Measurements from ENCODE around the gene SH2D5. TPM values are rescaled to one million over a fixed set of nuclear protein-coding genes. Genes with fewer than 3 reads are reported as not detected.
"Not testable (repeated sequence)": the region's sequence is repeated elsewhere in the genome, so short reads cannot be mapped to it uniquely, and the experiment has no call there.

The SH2D5 gene
- polyA plus RNA-seq, 1 experiment, result 3.5 TPM

- ChIA-PET CTCF (interaction anchor here (1.9 to 2.1 kb wide), 2 partner anchors 12 to 24 kb away, joined by 4 to 7 read pairs; no protein-coding TSS in a partner anchor), POLR2A (no interaction called here)
- DNase-seq (ENCODE audit: low read depth), result no peak
- no peaks in the 10 kb centered on the region for H3K36me3 ChIP-seq (ENCODE audit: control insufficient read depth, insufficient read depth, low read length)
- no peak overlapping the region for H3K4me3 ChIP-seq (ENCODE audit: low read depth, low read length)
- no peak for TF ChIP-seq CTCF (IDR thresholded peaks at IDR 0.05; ENCODE audit: insufficient read depth, low read depth, low read length)
- no peaks in the 10 kb centered on the region for H3K27me3 ChIP-seq (ENCODE audit: control insufficient read depth, insufficient read depth, low read length)
These were observed 11.1 kb downstream of the SH2D5 start for GRCh38 chr1:20721117-20722061.

- CTCF ChIA-PET, result interaction anchor here (1.9 to 2.1 kb wide), 2 partner anchors 13 to 23 kb away, joined by 4 to 7 read pairs; no protein-coding TSS in a partner anchor
- POLR2A ChIA-PET, result no interaction called here
- Histone ChIP-seq H3K27me3 (ENCODE audit: control insufficient read depth, insufficient read depth, low read length) (no peaks in the 10 kb centered on the region), H3K4me3 (ENCODE audit: low read depth, low read length) (no peak overlapping the region), H3K36me3 (ENCODE audit: control insufficient read depth, insufficient read depth, low read length) (no peaks in the 10 kb centered on the region)
- DNase-seq (ENCODE audit: low read depth), result no peak
- no peak for TF ChIP-seq CTCF (IDR thresholded peaks at IDR 0.05; ENCODE audit: insufficient read depth, low read depth, low read length)
These were observed 11.8 kb downstream of the SH2D5 start for GRCh38 chr1:20720631-20721091.

GRCh38 chr1:20719871-20720620 lies 12.5 kb downstream of the SH2D5 start:
- no peaks in the 10 kb centered on the region for H3K27me3 ChIP-seq (ENCODE audit: control insufficient read depth, insufficient read depth, low read length)
- no peaks in the 10 kb centered on the region for H3K36me3 ChIP-seq (ENCODE audit: control insufficient read depth, insufficient read depth, low read length)
- H3K4me3 ChIP-seq (ENCODE audit: low read depth, low read length), result no peak overlapping the region
- DNase-seq (ENCODE audit: low read depth), result no peak
- ChIA-PET POLR2A (no interaction called here), CTCF (interaction anchor here (1.4 kb wide), 1 partner anchor 14 kb away, joined by 3 read pairs; no protein-coding TSS in a partner anchor)
- TF ChIP-seq CTCF (IDR thresholded peaks at IDR 0.05; ENCODE audit: insufficient read depth, low read depth, low read length), result no peak

GRCh38 chr1:20719261-20719660 lies 13.2 kb downstream of the SH2D5 start:
- CTCF ChIA-PET, result interaction anchor here (1.4 kb wide), 1 partner anchor 15 kb away, joined by 3 read pairs; no protein-coding TSS in a partner anchor

GRCh38 chr1:20718343-20718882 lies 14.1 kb downstream of the SH2D5 start:
- ChIA-PET POLR2A (interaction anchor here (0.6 kb wide), 1 partner anchor 153 kb away, joined by 4 read pairs; no protein-coding TSS in a partner anchor), CTCF (interaction anchor here (0.6 to 1.7 kb wide), 3 partner anchors 15 to 394 kb away, joined by 3 to 4 read pairs (median 3); no protein-coding TSS in a partner anchor)
- H3K27me3 ChIP-seq (ENCODE audit: control insufficient read depth, insufficient read depth, low read length); H3K36me3 ChIP-seq (ENCODE audit: control insufficient read depth, insufficient read depth, low read length); DNase-seq (ENCODE audit: low read depth): not testable (repeated sequence)
- H3K4me3 ChIP-seq (ENCODE audit: low read depth, low read length), result peak overlapping the region; percentile 48

More at GRCh38 chr1:20719261-20719660, 13.2 kb downstream of the SH2D5 start:
- POLR2A ChIA-PET, result interaction anchor here (0.6 kb wide), 1 partner anchor 48 kb away, joined by 3 read pairs; no protein-coding TSS in a partner anchor
- no peaks in the 10 kb centered on the region for H3K36me3 ChIP-seq (ENCODE audit: control insufficient read depth, insufficient read depth, low read length)
- no peaks in the 10 kb centered on the region for H3K27me3 ChIP-seq (ENCODE audit: control insufficient read depth, insufficient read depth, low read length)
- no peak for TF ChIP-seq CTCF (IDR thresholded peaks at IDR 0.05; ENCODE audit: insufficient read depth, low read depth, low read length)
- DNase-seq (ENCODE audit: low read depth), result no peak
- no peak overlapping the region for H3K4me3 ChIP-seq (ENCODE audit: low read depth, low read length)

All from BJ (cell line).